Fibroblast of the aortic adventitia (primary cell): ENCODE results near the gene RTL1. TPM values are rescaled to one million over a fixed set of nuclear protein-coding genes. Genes with fewer than 3 reads are reported as not detected.

Experiments
- DNase-seq: peaks from one replicate; pipeline ENCODE4 v3.0.0-alpha.2; 2010; ENCODE audit warnings: low read depth
- H3K4me3 ChIP-seq: 2 replicates; pipeline ENCODE4 v1.5.1; 2011; ENCODE audit warnings: low read depth, mild to moderate bottlenecking, control low read depth, low read length, moderate library complexity
- CTCF ChIP-seq: IDR thresholded peaks from 2 replicates; pipeline ENCODE4 v1.5.1; 2011; ENCODE audit warnings: mild to moderate bottlenecking, low read length, control low read depth, inconsistent platforms; ENCODE audit not compliant: insufficient read depth
- small RNA-seq: library from RNA; depleted of rRNA; stranded (forward); fragments of <200 nt; gene quantifications from one replicate; pipeline ENCODE3, GENCODE V24; 2012
- total RNA-seq: library from RNA; depleted of rRNA; stranded (reverse); fragments of >200 nt; gene quantifications from 2 replicates; pipeline ENCODE4 v1.2.3, GENCODE V29; 2012; ENCODE audit warnings: low replicate concordance

Gene RTL1
- total RNA-seq, 1 donor: not detected

- DNase-seq: no peak
- no peak for TF ChIP-seq CTCF
- H3K4me3 ChIP-seq: no peak overlapping the region
Measured at GRCh38 chr14:100832311-100832960, 71.1 kb downstream of the RTL1 start.

GRCh38 chr14:100830681-100831080 lies 72.8 kb downstream of the RTL1 start:
- no peak overlapping the region for H3K4me3 ChIP-seq
- no peak for TF ChIP-seq CTCF
- no peak for DNase-seq

Small RNA genes within 50 kb of the gene (small RNA-seq; reads per million reads assigned to genes)
- not detected for gene MIR127
- not detected for gene MIR136
- 16.4 reads per million, percentile 95 among the genes with 10 or more reads in this experiment for gene MIR337
- gene MIR370: 73.3 reads per million, percentile 97 among the genes with 10 or more reads in this experiment
- not detected for gene MIR431
- gene MIR432: not detected
- gene MIR433: not detected
- gene MIR493: 74.6 reads per million, percentile 97 among the genes with 10 or more reads in this experiment
- gene RF02145: not detected
- 4.2 reads per million, percentile 86 among the genes with 10 or more reads in this experiment for gene SNORD112
- gene SNORD113-1: not detected
- not detected for gene SNORD113-2
- gene SNORD113-3: 53.2 reads per million, percentile 97 among the genes with 10 or more reads in this experiment
- gene SNORD113-4: 101 reads per million, percentile 98 among the genes with 10 or more reads in this experiment
- 964 reads per million, percentile 99 among the genes with 10 or more reads in this experiment for gene SNORD113-5
- 881 reads per million, percentile 99 among the genes with 10 or more reads in this experiment for gene SNORD113-6
- gene SNORD113-7: 1,895 reads per million, percentile 99 among the genes with 10 or more reads in this experiment
- gene SNORD113-8: 8,555 reads per million, percentile 100 among the genes with 10 or more reads in this experiment
- gene SNORD113-9: 859 reads per million, percentile 99 among the genes with 10 or more reads in this experiment
- gene SNORD114-1: 2,412 reads per million, percentile 99 among the genes with 10 or more reads in this experiment
- gene SNORD114-2: 0.64 reads per million, percentile 6 among the genes with 10 or more reads in this experiment
- 116 reads per million, percentile 98 among the genes with 10 or more reads in this experiment for gene SNORD114-3

Other genes with a start within 250 kb of the RTL1 start
- 0.09 TPM in 1 of 2 replicates, not detected in the other for gene DLK1, start 176.8 kb downstream of the RTL1 start, total RNA-seq
- 155 and 168 TPM in 2 replicates for gene MEG3, start 77.6 kb downstream of the RTL1 start, total RNA-seq